T47D (cell line): Measurements from ENCODE around the gene FBXL20.

ENCODE experiments used
- DNase-seq, 2 experiments: peaks; one replicate each; pipeline versions ENCODE4 v3.0.0 to v3.0.0-alpha.2; 2011 to 2012; ENCODE audit warnings: low read depth in 1 of 2, low spot score in 1 of 2
- JUND ChIP-seq: IDR thresholded peaks from 2 replicates; pipeline ENCODE4 v1.6.1; 2012; ENCODE audit warnings: low read depth
- in situ Hi-C: cut with HindIII; loops from 2 replicates; pipeline ENCODE4 v1.10.0; 2016; ENCODE audit warnings: low sequenced_read_pairs, low pct_unique_long_range_greater_than_20kb

FBXL20 gene

DNA sequence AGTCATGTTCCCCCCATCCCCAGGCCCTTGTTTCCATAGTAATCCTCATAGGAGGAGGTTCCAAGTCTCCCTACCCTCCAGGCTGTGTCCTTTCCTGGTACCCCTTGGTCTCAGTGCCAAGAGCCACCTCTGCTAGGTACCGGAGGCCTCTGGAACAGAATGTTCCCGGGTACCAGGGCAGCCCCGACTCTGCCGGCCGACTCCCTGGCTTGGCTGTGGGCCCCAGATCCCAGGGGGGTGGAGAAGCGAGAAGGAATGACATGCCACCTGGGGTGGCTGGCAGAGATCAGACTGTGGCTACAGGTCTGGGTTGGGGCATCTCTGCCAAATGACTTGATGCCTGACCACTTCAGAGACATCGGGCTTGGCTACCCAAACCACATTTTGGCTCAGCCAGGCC, 179.3 kb downstream of the FBXL20 start:
- DNase-seq, result no peak
- no peak for TF ChIP-seq JUND
- in situ Hi-C loops, result no loop called here

DNA sequence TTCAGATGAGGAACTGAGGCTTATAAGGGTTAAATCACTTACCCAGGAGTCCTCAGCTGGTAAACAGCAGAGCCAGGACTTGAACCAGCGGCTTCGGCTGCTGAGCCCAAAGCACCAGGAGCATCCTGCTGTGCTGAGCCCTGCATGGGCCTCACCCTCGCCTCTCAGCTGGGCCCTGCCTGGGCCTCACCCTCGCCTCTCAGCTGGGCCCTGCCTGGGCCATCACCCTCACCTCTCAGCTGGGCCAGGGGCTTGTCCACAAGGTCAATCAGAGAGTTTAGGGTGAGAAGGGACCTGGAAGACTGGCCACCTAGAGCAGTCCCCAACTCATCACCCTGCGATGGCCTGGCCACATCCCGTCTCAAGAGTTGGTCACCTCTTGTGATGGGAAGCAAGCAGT, 179.9 kb downstream of the FBXL20 start:
- in situ Hi-C loops, result no loop called here
- DNase-seq, result no peak

DNA sequence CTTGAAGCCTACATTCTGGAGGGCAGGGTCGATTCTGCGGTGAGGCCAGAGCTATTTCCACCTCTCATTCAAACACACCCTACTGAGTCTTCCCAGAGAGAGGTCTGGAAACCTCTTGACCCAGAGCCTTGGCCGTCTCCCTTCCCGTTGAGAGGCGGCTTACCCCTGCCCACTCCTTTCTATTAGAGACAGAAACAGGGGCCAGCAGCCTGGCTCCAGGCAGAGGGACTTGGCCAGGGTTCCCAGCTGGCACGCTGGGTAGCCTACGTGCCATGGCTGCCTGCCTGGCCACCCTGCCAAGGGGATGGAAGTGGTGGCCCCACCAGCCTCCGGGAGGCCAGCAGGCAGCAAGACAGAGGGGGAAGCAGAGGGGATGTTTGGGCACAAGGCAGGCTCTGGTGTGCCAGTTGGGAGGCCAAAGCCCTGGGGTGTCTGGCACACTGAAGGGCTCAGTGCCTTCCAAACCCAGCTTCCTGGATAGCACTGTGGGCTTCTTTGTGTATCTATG, 181.7 kb downstream of the FBXL20 start:
- in situ Hi-C loops, result no loop called here
- no peak for DNase-seq
- TF ChIP-seq JUND, result no peak

More for the DNA sequence above, 179.9 kb downstream of the FBXL20 start:
- no peak for TF ChIP-seq JUND

DNA sequence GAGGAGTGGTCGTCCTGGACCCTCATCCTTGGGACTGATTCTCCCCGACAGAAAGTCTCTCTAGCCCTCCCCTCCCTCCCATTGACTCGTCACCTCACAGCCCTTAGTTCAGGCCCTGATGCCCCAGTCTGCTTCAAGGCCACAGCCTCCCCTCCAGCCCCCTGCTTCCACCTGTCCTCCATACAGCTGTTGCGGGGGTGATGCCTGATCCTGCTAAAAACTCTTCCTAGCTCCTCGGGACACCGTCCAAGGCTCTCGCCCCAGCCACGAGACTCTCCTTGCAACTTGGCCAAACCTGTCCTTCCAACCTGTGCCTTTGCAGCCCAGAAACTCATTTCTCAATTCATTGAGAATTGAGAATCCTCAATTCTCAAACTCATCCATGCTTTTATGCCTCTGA, 182.5 kb downstream of the FBXL20 start:
- TF ChIP-seq JUND, result no peak
- DNase-seq, result no peak
- in situ Hi-C loops, result no loop called here

DNA sequence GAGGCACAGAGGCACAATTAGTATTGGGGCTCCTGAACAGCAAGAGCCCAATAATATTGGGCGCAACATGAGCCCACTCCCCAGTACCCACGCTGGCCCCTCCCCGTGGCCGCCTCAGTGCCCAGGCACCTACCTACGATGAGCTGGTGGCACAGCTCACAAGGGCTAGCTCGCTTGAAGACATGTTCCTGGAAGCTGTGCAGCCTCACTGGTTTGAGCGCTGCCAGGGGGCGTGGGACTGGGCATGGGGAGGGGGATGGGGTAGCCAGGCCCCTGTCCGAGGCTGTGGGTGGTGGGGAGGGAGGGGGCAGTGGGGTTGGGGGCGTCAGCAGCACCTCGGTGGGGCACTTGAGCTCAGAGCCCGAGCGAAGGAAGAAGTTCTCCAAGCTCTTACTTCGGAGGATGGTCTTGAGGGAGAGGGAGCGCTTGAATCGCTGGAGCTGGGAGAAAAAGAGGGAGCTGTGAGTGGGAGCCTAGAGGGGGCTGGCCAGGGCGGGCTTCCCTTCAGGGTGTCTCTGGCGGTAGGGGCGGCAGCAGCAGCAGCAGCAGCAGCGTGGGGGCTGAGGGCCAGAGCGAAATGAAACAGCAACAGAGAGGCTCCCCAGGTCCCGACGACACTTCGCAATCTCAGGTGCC, 183.6 kb downstream of the FBXL20 start:
- no peak for TF ChIP-seq JUND
- DNase-seq, result no peak
- in situ Hi-C loops, result no loop called here

DNA sequence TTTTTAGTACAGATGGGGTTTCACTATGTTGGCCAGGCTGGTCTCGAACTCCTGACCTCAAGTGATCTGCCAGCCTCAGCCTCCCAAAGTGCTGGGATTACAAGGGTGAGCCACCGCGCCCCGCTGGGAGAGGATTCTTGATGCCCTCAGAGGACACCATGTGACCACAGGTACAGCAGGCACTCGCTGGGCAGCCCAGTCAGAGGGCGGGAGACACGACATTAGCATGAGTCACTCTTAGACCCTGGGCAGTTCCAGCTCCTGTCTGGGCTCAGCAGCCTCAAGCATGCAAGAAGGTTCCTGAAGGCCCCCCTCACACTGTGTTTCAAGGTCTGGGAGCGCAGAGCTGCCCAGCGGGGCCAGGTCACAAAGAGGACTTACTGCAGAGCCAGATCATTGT, 187.6 kb downstream of the FBXL20 start:
- DNase-seq, result no peak
- in situ Hi-C loops, result no loop called here

DNA sequence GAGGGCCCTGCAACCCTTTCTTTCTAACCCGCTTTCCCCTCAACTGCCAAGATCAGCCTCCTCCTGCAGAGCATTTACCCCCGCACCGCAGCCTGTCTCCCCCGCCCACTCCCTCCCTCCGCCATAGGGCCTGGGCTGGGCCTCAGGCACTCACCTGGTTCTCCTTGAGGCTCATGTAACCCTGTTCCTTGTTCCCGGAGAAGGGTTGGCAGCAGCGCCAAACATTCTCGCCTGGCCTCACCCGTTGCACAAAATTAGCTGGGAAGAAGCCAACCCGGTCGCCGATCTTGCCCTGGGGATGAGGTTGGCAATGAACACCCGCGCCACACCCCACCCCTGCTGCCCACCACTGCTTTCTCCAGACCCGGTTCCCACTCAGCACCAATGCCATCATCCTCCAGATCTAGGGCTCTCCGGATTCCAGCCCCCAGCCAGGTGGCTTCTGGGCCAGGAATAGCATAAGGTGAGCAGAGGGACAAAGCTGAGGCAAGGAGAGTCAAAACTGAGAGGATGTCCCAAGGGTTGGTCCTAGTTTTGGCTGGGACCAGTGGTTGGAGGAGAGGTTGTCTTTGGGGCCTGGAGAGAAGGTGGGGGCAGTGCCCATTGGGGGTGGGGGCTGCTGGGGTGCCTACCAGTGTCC, 188.5 kb downstream of the FBXL20 start:
- in situ Hi-C loops, result no loop called here
- peak; percentile 52 to 63 for DNase-seq
- TF ChIP-seq JUND, result no peak

More for the DNA sequence above, 187.6 kb downstream of the FBXL20 start:
- TF ChIP-seq JUND, result no peak

DNA sequence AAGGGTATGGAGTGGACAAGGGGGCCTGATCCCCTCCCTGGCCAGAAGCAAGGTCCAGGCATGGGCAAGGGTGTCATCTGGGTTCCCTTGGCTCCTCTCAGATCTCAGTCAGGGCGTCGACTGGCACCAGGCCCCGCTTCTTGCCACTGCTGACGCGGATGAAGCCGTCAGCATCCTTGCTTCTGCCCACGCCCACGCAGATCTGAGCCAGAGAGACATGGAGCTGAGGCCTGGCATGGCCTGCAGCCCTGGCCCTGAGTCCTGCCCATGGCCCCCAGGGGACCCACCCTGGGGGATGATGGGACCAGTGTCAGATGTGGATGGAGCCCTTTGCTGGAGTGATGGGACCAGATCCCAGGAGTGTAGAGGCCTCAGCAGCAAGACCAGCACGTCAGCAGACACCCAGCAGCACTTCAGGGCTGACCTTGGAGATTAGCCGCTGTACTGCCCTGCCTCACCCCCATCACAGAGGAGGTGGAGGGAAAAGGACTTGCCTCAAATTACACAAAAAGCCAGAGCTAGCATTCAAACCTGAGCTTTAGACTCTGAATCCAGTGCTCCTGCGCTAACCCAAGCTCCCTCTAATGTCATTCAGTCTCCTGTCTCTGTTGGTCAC, 189.1 kb downstream of the FBXL20 start:
- no peak for DNase-seq
- no peak for TF ChIP-seq JUND
- in situ Hi-C loops, result no loop called here

DNA sequence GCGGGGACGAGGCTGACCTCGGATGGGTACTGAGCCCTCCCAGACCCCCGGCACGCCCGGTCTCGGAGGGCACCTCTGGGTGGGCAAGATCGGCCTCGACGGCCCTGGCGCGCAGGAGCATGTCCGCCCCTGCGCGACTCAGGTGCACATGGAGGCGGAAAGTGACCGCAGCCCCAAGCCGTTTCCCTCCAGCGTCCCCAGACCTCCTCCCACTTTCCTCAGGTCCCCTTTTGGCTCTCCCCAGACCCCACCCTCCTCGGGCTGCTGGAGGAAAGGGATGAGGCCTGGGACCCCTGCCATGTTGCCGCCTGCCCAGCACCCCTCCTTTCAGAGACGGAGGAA, 191.4 kb downstream of the FBXL20 start:
- no peak for DNase-seq
- no peak for TF ChIP-seq JUND
- in situ Hi-C loops, result no loop called here

DNA sequence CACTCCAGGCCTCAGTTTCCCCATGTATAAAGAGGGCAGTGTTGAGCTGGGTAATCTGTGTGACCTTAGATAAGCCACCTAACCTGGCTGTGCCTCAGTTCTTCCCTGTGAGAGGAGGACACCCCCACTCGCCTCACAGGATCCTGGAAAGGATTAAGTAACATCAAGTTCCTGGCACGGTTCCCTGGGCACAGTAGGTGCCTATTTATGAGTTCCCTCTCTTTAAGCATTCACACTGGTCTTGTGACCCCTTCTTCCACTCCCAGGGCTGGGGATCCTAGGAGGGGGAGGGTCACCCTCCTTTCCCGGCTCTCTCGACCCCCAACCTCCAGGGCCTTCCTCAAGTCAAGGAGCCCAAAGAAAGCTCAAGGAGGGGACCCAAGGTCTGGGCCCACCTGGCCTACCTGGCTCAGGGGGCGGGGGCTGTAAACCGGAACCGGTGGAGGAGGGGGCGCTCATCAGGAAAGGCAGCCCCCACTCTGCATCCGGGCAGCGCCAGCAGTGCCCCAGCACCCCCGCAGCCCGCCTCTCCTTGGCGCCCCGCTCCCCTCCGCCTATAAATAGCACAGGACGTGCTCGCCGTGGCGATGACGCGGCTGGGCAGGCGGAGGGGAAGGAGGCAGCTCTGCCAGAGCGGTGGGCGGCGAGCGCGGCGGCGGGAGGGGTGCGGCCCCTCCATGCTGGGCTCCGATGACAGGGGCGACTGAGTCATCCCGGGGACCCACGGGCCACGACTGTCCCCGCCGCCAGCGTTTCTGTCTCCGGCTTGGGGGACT, 191.9 kb downstream of the FBXL20 start:
- in situ Hi-C loops, result no loop called here
- TF ChIP-seq JUND, result no peak
- DNase-seq, result no peak

DNA sequence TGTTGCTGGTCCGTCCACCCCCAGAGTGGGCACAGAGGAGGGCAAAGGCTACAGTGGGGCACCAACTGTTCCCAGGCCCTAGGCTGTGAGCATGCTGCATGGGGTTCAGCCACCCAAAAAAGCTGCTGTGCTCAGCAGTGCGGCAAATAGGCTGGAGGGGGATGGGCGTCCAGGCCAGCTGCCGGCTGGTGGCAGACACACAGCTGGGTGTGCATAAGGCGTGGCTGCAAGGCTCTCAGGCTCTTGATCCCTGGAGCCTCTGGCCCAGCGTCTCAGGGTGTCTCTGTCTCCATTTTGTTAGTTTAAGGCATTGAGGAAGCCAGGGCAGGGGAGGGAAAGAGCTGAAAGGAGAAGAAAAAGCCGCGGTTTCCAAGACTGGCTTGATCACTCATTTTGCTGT, 192.5 kb downstream of the FBXL20 start:
- in situ Hi-C loops, result no loop called here
- no peak for DNase-seq
- TF ChIP-seq JUND, result no peak

DNA sequence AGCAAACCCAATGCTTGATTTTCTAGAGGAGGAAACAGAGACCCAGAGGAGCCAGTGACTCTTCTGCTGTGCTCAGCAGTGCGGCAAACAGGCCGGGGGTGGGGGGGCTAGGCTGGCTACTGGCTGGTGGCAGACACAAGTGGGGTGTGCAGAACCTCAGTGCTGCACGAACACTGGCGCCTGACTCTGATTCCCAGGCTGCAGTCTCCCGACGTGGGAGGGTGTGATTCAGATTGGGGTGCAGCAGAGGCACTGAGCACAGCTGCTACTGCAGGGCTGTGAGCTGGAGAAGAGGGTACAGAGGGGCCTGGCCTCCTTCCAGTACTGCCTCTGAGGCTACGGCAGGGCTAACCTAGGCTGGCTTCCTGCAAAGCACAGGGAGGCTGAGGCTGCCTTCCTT, 193.3 kb downstream of the FBXL20 start:
- TF ChIP-seq JUND, result no peak
- in situ Hi-C loops, result no loop called here
- DNase-seq, result no peak

DNA sequence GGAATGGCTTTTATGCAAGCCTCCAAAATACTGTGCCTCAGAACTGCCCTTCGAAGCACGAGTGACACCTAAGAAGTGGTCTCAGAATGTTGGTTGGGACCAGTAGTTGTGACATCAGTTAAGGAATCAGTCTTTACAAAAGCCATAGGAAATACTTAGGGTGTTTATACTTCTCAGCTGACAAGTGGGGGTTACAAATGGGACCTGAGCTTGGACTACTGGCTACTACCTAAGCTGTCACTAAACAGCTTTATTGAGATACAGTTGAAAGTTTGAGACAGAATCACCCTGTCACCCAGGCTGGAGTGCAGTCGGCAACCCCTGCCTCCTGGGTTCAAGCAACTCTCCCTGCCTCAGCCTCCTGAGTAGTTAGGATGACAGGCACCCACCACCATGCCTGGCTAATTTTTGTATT, 196.3 kb downstream of the FBXL20 start:
- no peak for TF ChIP-seq JUND
- in situ Hi-C loops, result no loop called here
- DNase-seq, result no peak
